NK-92 treated with Interleukin-12 subunit alpha and Interleukin-12 subunit beta, amount 100 ng/mL, for 24 hours (cell line): ENCODE data around the gene TANGO6.
"Not testable (repeated sequence)": the region's sequence is repeated elsewhere in the genome, so short reads cannot be mapped to it uniquely, and the experiment has no call there.

Experiments
- DNase-seq: peaks from one replicate; lab custom pipeline; 2025; lab: John Stamatoyannopoulos, UW

The TANGO6 gene

GRCh38 chr16:69118468-69118867, 275.1 kb downstream of the TANGO6 start:
- DNase-seq, result no peak

- DNase-seq, result no peak
Measured at GRCh38 chr16:69118994-69119393, 275.7 kb downstream of the TANGO6 start.

- no peak for DNase-seq
Measured at GRCh38 chr16:69119536-69119935, 276.2 kb downstream of the TANGO6 start.

GRCh38 chr16:69120096-69120664, 276.8 kb downstream of the TANGO6 start:
- no peak for DNase-seq

- DNase-seq, result no peak
Measured at GRCh38 chr16:69123910-69124309, 280.6 kb downstream of the TANGO6 start.

GRCh38 chr16:69124406-69124805, 281.1 kb downstream of the TANGO6 start:
- DNase-seq, result not testable (repeated sequence)

- DNase-seq, result not testable (repeated sequence)
Measured at GRCh38 chr16:69124961-69125360, 281.6 kb downstream of the TANGO6 start.

GRCh38 chr16:69126221-69126620, 282.9 kb downstream of the TANGO6 start:
- DNase-seq, result no peak

- not testable (repeated sequence) for DNase-seq
Measured at GRCh38 chr16:69126801-69127200, 283.5 kb downstream of the TANGO6 start.

- DNase-seq, result no peak
Measured at GRCh38 chr16:69127966-69128510, 284.7 kb downstream of the TANGO6 start.

GRCh38 chr16:69130461-69130860, 287.1 kb downstream of the TANGO6 start:
- no peak for DNase-seq

- DNase-seq, result no peak
Measured at GRCh38 chr16:69131167-69131838, 288.0 kb downstream of the TANGO6 start.

- DNase-seq, result peak; percentile 48
Measured at GRCh38 chr16:69131839-69132423, 288.6 kb downstream of the TANGO6 start.

- DNase-seq, result peak; percentile 59
Measured at GRCh38 chr16:69132424-69133252, 289.3 kb downstream of the TANGO6 start, which contains the start of the genes CHTF8 and UTP4. CHTF8 (minus strand) TSS chr16:69132588; CDS start chr16:69121458, 11,130 bp downstream. UTP4 (plus strand) TSS chr16:69132649; CDS start chr16:69133460, 811 bp downstream.

- DNase-seq, result no peak
Measured at GRCh38 chr16:69133373-69133954, 290.1 kb downstream of the TANGO6 start.
